ENCODE results near the gene POU3F1.

GRCh38 chr1:38084700-38085099, 38.1 kb upstream of the POU3F1 start:
- no peak for TF ChIP-seq ZNF555 (tag by site-specific recombination; conservative IDR thresholded peaks at IDR 0.05)
- TF ChIP-seq CTCF (tag by site-specific recombination; IDR thresholded peaks at IDR 0.05): no peak
- TF ChIP-seq ZNF202 (tag by site-specific recombination; IDR thresholded peaks at IDR 0.05; ENCODE audit: borderline replicate concordance): no peak
- no peak for TF ChIP-seq ATF2 (tag by site-specific recombination; IDR thresholded peaks at IDR 0.05; ENCODE audit: low read depth)
- no peak for TF ChIP-seq ZNF274 (IDR thresholded peaks at IDR 0.05; ENCODE audit: low read length)
- TF ChIP-seq ZNF274 (tag by site-specific recombination; IDR thresholded peaks at IDR 0.05; ENCODE audit: borderline replicate concordance): no peak
- no peak for TF ChIP-seq ZNF704 (tag by site-specific recombination; IDR thresholded peaks at IDR 0.05)
- TF ChIP-seq ZNF175 (tag by site-specific recombination; IDR thresholded peaks at IDR 0.05): no peak
- no peak for TF ChIP-seq ZNF558 (tag by site-specific recombination; IDR thresholded peaks at IDR 0.05)
- TF ChIP-seq PBX3 (CRISPR knock-in tag; IDR thresholded peaks at IDR 0.05): no peak
- TF ChIP-seq ZFP41 (tag by site-specific recombination; IDR thresholded peaks at IDR 0.05; ENCODE audit: borderline replicate concordance): no peak
- no peak for TF ChIP-seq ZNF792 (tag by site-specific recombination; IDR thresholded peaks at IDR 0.05)
- TF ChIP-seq AEBP2 (tag by site-specific recombination; IDR thresholded peaks at IDR 0.05; ENCODE audit: borderline replicate concordance): no peak
